Caco-2 (cell line): ENCODE measurements around the gene TMEM30A. TPM values are rescaled to one million over a fixed set of nuclear protein-coding genes. Genes with fewer than 3 reads are reported as not detected.

Source experiments
- BruUV-seq: library from RNA; stranded (reverse); fragments of 400-500 nt; replicated peaks from 2 replicates; lab custom pipeline; 2021; lab: Mats Ljungman, UMichigan
- CTCF ChIA-PET: fragments of 300-600 bp; sonication (Branson Sonifier 250); formaldehyde crosslinking; loops from one replicate; lab custom pipeline; 2022; ENCODE audit warnings: antibody characterized with exemption; lab: Charles Lee
- POLR2A ChIA-PET: fragments of 300-600 bp; sonication (Branson Sonifier 250); formaldehyde crosslinking; loops from one replicate; lab custom pipeline; 2022; ENCODE audit warnings: antibody characterized with exemption; lab: Charles Lee
- DNase-seq, 2 experiments: peaks; one replicate each; pipeline versions ENCODE4 v3.0.0 to v3.0.0-alpha.2; 2020 to 2022
- H3K27me3 ChIP-seq: replicated peaks from 2 replicates; pipeline ENCODE4 v1.6.0; 2011; ENCODE audit warnings: low read length; ENCODE audit not compliant: control insufficient read depth, insufficient read depth
- H3K36me3 ChIP-seq: 2 replicates; pipeline ENCODE4 v1.5.1; 2011; ENCODE audit warnings: low read length; ENCODE audit not compliant: control insufficient read depth, insufficient read depth
- H3K4me1 ChIP-seq: fragments of 250-450 bp; sonication (Bioruptor Pico); 2 replicates; pipeline ENCODE4 v1.5.1; 2020; ENCODE audit warnings: mild to moderate bottlenecking
- H3K4me3 ChIP-seq: 2 replicates; pipeline ENCODE4 v1.5.1; 2011; ENCODE audit warnings: low read depth, mild to moderate bottlenecking, control low read depth, low read length
- H3K9me3 ChIP-seq: fragments of 250-450 bp; sonication (Bioruptor Pico); 2 replicates; pipeline ENCODE4 v1.5.1; 2020; ENCODE audit warnings: mild to moderate bottlenecking, moderate library complexity
- H3K27ac Mint-ChIP-seq: one replicate; pipeline ENCODE4 v1.8.0; 2022; ENCODE audit warnings: mixed read lengths; ENCODE audit not compliant: unreplicated experiment
- H3K27me3 Mint-ChIP-seq: one replicate; pipeline ENCODE4 v1.8.0; 2022; ENCODE audit warnings: mixed read lengths; ENCODE audit not compliant: insufficient read depth, unreplicated experiment
- H3K36me3 Mint-ChIP-seq: one replicate; pipeline ENCODE4 v1.8.0; 2022; ENCODE audit warnings: mild to moderate bottlenecking, mixed read lengths; ENCODE audit not compliant: insufficient read depth, unreplicated experiment
- H3K4me1 Mint-ChIP-seq: one replicate; pipeline ENCODE4 v1.8.0; 2022; ENCODE audit warnings: low read depth, mixed read lengths; ENCODE audit not compliant: unreplicated experiment
- H3K4me3 Mint-ChIP-seq: one replicate; pipeline ENCODE4 v1.8.0; 2022; ENCODE audit warnings: mild to moderate bottlenecking, moderate library complexity, mixed read lengths; ENCODE audit not compliant: unreplicated experiment
- H3K9me3 Mint-ChIP-seq: one replicate; pipeline ENCODE4 v1.8.0; 2022; ENCODE audit warnings: mixed read lengths; ENCODE audit not compliant: unreplicated experiment
- intact Hi-C: fragments of 100-400 bp; cut with micrococcal nuclease; formaldehyde crosslinking; loops from one replicate; pipeline ENCODE4 v1.10.0; 2022; ENCODE audit not compliant: unreplicated experiment
- total RNA-seq: library from RNA; stranded (reverse); gene quantifications from 2 replicates; pipeline ENCODE4 v1.2.3, GENCODE V29; 2022
- TF ChIP-seq, protein P1 (sequence below), 2 experiments: fragments of 200-600 bp in 1 of 2; IDR thresholded peaks; 1 replicate in 1 of 2; 2 replicates in 1 of 2; pipeline versions ENCODE4 v1.5.1 to v1.8.0; 2011 to 2022; ENCODE audit warnings: antibody characterized with exemption in 1 of 2, control low read depth in 1 of 2, inconsistent platforms in 1 of 2, low read depth in 1 of 2, low read length in 1 of 2, mild to moderate bottlenecking in 1 of 2, moderate library complexity in 1 of 2; ENCODE audit not compliant: insufficient read depth in 1 of 2, severe bottlenecking in 1 of 2, unreplicated experiment in 1 of 2

TMEM30A gene
- total RNA-seq, 1 experiment from 2014 or later = 55.8 TPM

DNA sequence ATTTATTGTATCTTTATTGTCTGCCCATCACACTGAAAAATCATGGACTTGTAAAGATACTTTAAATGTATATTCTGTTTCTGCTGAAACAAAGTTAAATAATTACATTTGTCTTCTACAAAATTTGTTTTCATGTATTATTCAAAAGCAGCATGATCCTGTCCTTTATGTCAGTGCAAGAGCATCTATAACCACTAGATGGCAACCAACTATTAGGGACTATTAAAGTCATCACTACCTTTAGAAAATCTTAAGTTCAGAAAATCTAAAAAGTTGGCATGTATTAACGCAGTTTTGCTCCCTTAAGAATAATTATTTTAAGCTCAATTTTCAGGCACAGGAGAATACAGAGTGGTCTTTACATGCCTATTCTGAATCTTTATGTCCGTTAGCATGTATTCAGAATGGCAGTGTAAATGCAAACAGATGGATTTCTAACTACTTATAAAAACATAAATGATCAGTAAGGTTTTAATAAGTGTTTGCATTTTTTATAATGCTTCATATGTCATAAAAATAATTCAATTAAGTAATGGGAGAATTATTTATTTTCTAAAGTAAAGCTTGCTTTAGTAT, 17.8 kb downstream of the TMEM30A start:
- Mint-ChIP-seq H3K9me3 (no peaks in the 10 kb centered on the region), H3K4me1 (no peaks in the 10 kb centered on the region), H3K27ac (no peak overlapping the region), H3K36me3 (peaks cover 7% of the 10 kb centered on the region), H3K4me3 (no peak overlapping the region), H3K27me3 (no peaks in the 10 kb centered on the region)
- H3K4me1 ChIP-seq = no peaks in the 10 kb centered on the region
- ChIA-PET CTCF (no interaction called here), POLR2A (no interaction called here)
- no peaks in the 10 kb centered on the region for H3K9me3 ChIP-seq
- no TSS peak for BruUV-seq
- intact Hi-C loops = loop anchor here (1.0 kb wide), 3 partner anchors 17 to 259 kb away; partner anchors contain the start of gene TMEM30A
- H3K27me3 ChIP-seq = no peaks in the 10 kb centered on the region
- no peaks in the 10 kb centered on the region for H3K36me3 ChIP-seq
- no peak overlapping the region for H3K4me3 ChIP-seq
- peak in 1 of 2 experiments; percentile 26 for DNase-seq
- TF ChIP-seq, protein P1, sequence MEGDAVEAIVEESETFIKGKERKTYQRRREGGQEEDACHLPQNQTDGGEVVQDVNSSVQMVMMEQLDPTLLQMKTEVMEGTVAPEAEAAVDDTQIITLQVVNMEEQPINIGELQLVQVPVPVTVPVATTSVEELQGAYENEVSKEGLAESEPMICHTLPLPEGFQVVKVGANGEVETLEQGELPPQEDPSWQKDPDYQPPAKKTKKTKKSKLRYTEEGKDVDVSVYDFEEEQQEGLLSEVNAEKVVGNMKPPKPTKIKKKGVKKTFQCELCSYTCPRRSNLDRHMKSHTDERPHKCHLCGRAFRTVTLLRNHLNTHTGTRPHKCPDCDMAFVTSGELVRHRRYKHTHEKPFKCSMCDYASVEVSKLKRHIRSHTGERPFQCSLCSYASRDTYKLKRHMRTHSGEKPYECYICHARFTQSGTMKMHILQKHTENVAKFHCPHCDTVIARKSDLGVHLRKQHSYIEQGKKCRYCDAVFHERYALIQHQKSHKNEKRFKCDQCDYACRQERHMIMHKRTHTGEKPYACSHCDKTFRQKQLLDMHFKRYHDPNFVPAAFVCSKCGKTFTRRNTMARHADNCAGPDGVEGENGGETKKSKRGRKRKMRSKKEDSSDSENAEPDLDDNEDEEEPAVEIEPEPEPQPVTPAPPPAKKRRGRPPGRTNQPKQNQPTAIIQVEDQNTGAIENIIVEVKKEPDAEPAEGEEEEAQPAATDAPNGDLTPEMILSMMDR (IDR thresholded peaks at IDR 0.05; ENCODE audit: insufficient read depth in 1 of 2, low read depth in 1 of 2, low read length in 1 of 2, severe bottlenecking in 1 of 2, unreplicated experiment in 1 of 2) = peak; percentile 68 to 74

DNA sequence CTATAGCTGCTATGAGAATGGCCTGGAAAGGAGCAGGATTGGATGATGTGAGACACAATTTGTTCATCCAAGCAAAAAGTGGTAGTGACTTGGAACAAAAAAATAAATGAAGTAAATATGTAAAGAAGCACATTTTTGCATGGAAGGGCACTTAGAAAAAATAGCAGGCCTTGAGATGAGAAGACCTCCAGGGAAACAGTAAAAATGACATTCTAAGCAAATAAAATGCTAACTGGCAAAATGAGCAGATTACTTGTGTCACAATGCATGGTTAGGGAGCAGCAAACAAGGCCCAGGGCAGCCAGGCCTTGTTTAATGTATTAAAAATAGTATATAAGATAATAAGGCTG, 21.2 kb downstream of the TMEM30A start:
- Mint-ChIP-seq H3K9me3 (no peaks in the 10 kb centered on the region), H3K27ac (no peak overlapping the region), H3K4me3 (no peak overlapping the region), H3K36me3 (peaks cover 7% of the 10 kb centered on the region), H3K4me1 (no peaks in the 10 kb centered on the region), H3K27me3 (no peaks in the 10 kb centered on the region)
- Histone ChIP-seq H3K4me1 (no peaks in the 10 kb centered on the region), H3K27me3 (no peaks in the 10 kb centered on the region), H3K9me3 (no peaks in the 10 kb centered on the region), H3K4me3 (no peak overlapping the region), H3K36me3 (no peaks in the 10 kb centered on the region)
- intact Hi-C loops = no loop called here
- no TSS peak for BruUV-seq
- ChIA-PET CTCF (no interaction called here), POLR2A (no interaction called here)
- DNase-seq = no peak
- TF ChIP-seq, protein P1 (IDR thresholded peaks at IDR 0.05; ENCODE audit: insufficient read depth in 1 of 2, low read depth in 1 of 2, low read length in 1 of 2, severe bottlenecking in 1 of 2, unreplicated experiment in 1 of 2) = no peak

GRCh38 chr6:75262716-75263400, 21.7 kb downstream of the TMEM30A start:
- peaks cover 7% of the 10 kb centered on the region for H3K36me3 Mint-ChIP-seq
- intact Hi-C loops = no loop called here
- CTCF ChIA-PET = no interaction called here

More at GRCh38 chr6:75262716-75263400, 21.7 kb downstream of the TMEM30A start:
- Mint-ChIP-seq H3K9me3 (no peaks in the 10 kb centered on the region), H3K27me3 (no peaks in the 10 kb centered on the region), H3K4me3 (no peak overlapping the region), H3K4me1 (no peaks in the 10 kb centered on the region), H3K27ac (no peak overlapping the region)
- DNase-seq = no peak
- Histone ChIP-seq H3K27me3 (no peaks in the 10 kb centered on the region), H3K4me3 (no peak overlapping the region), H3K36me3 (no peaks in the 10 kb centered on the region), H3K4me1 (no peaks in the 10 kb centered on the region), H3K9me3 (no peaks in the 10 kb centered on the region)
- no TSS peak for BruUV-seq
- POLR2A ChIA-PET = no interaction called here
- TF ChIP-seq, protein P1 (IDR thresholded peaks at IDR 0.05; ENCODE audit: insufficient read depth in 1 of 2, low read depth in 1 of 2, low read length in 1 of 2, severe bottlenecking in 1 of 2, unreplicated experiment in 1 of 2) = no peak
